NCI-H128 (cell line): ENCODE measurements around the gene GLT1D1.

Source experiments
- DNase-seq: peaks from one replicate; lab custom pipeline; 2025; ENCODE audit not compliant: unreplicated experiment; lab: John Stamatoyannopoulos, UW

Gene GLT1D1

GRCh38 chr12:128911861-128912260 is 58.6 kb downstream of the GLT1D1 start:
- no peak for DNase-seq

DNA sequence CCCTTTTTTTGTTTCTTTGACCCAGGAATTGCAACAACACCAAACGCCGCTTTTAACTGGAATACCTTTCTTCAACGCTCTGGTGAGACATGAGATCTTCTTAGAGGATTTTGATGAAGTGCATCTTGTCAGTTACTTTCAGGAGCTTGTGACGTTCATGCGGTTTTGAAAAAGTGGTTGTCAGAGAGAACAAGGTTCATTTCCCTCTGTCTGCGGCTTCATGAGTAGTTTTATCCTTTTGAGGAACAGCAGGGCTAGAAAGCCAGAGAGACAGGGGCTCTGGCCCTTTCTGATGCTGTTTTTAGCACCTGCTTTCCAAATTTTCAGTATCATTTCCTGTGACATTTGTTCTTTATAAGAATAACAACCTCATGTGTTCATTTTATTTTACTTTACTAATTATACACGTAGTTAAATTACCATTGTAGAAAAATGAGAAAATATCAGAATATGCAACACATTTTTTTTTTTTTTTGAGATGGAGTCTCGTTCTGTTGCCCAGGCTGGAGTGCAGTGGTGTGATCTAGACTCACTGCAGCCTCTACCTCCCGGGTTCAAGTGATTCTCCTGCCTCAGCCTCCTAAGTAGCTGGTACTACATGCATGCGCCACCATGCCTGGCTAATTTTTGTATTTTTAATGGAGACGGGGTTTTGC is 61.8 kb downstream of the GLT1D1 start:
- DNase-seq = no peak

GRCh38 chr12:128916425-128916824 is 63.1 kb downstream of the GLT1D1 start:
- DNase-seq = no peak

- DNase-seq = no peak
Measured at GRCh38 chr12:128918481-128919260, 65.4 kb downstream of the GLT1D1 start.

DNA sequence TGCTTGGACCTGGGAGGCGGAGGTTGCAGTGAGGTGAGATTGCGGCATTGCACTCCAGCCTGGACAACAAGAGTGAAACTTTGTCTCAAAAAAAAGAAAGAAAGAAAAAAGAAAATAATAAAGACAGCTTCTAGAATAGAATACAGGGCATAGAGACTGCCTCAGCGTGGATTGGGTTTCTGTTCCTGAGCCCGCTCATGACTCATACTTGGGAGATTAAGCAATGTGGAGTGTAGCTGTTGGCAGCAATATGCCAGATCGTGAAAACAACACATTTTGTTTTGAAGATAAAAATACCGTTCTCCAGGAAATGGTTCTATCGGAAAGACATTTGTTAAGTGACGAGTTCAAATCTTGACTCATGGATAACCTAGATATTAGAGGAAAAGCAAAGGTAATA is 67.2 kb downstream of the GLT1D1 start:
- no peak for DNase-seq

GRCh38 chr12:128928361-128928760 is 75.1 kb downstream of the GLT1D1 start:
- DNase-seq = no peak

- DNase-seq = no peak
Measured at GRCh38 chr12:128929057-128929456, 75.8 kb downstream of the GLT1D1 start.

GRCh38 chr12:128930606-128931005 is 77.3 kb downstream of the GLT1D1 start:
- peak; percentile 64 for DNase-seq

- no peak for DNase-seq
Measured at GRCh38 chr12:128932521-128932920, 79.2 kb downstream of the GLT1D1 start.

DNA sequence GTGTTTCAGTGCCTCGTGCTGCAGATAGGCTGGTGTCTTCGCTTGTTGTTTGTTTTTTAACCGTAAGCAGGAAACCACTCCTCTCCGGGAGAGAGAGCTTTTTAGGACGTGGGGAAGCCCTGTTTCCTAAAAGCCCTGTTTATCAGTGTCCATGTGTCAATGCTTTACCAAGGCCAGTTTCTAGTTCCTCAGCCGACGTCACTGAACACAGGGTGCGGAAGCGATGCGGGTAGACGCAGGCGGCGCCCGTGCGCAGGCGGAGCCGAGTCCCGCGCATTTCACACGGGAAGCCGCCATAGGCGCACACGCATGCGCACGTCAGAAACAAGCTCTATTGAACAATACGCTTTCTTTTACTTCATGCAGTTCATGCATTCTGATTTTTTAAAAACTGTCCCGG is 79.8 kb downstream of the GLT1D1 start:
- DNase-seq = no peak

DNA sequence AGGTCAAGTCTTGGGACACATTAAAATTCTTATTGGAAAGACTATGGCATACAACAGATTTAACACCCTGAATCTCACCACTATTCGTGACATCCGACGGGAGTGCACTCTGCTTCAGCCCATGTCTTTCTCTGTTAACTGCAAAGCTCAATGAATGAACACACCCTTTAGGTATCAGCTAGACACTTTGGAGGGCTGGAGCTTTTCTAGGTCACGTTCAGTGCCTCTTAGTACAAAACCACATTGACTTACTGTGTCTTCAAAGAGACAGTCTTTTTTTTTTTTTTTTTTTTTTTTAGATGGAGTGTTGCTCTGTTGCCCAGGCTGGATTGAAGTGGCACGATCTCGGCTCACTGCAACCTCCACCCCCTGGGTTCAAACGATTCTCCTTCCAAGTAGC is 80.6 kb downstream of the GLT1D1 start:
- no peak for DNase-seq

- no peak for DNase-seq
Measured at GRCh38 chr12:128938886-128939285, 85.6 kb downstream of the GLT1D1 start.

DNA sequence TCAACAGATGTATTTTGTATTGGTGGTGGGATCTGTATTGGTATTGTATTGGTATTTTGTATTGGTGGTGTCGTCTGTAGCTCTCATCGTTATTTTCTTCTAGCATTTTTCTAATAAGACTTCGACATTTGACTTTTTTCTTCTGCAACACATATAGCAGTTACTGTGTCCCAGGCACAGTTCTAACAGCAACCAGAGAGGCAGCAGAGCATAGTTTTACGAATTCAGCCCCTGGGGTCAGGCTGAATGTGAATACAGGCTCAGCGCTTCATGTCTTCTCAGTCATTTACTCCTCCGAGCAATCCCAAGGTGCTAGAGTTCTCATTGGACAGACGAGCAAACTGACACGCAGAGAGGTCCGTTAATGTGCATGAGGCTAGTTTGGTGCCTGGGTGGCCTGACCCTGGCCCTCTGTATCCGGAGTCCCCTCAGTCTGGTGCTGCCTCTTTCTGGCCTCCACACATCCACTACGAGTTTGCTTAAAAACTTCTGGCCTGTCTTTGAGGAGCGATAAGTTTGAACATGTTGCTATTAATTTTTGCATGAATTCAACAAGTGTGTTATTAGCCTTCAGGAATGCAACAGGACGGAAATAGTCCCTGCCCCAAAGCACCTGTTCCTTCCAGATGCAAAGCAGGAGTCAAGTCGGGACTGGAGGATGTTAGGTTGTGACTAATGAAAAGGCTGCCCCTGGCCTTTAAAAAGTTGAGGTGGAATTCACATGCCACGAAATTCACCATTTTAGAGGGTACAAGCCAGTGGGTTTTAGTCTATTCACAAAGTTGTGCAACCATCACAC is 87.0 kb downstream of the GLT1D1 start:
- DNase-seq = no peak

- no peak for DNase-seq
Measured at GRCh38 chr12:128940974-128941373, 87.7 kb downstream of the GLT1D1 start.

- peak; percentile 43 for DNase-seq
Measured at GRCh38 chr12:128942960-128943477, 89.7 kb downstream of the GLT1D1 start.

GRCh38 chr12:128944956-128945355 is 91.7 kb downstream of the GLT1D1 start:
- DNase-seq = no peak

DNA sequence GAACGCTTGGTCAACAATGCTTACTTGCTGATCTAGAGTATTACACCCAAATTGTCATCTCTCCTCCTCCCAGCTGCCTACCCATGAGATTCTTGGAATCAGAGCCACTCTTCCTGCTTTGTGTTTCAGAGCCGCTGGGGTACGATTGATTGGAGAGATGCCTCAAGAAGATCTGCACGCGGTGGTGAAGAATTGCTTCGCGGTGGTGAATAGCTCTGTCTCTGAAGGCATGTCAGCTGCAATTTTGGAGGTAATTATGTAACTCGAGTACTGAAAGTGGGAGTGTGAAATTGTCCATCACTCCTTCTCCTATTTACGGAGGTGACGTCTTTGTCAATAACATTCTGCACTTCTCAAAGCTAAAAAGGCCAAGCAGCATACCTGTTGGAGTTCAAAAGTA is 93.9 kb downstream of the GLT1D1 start:
- DNase-seq = no peak

DNA sequence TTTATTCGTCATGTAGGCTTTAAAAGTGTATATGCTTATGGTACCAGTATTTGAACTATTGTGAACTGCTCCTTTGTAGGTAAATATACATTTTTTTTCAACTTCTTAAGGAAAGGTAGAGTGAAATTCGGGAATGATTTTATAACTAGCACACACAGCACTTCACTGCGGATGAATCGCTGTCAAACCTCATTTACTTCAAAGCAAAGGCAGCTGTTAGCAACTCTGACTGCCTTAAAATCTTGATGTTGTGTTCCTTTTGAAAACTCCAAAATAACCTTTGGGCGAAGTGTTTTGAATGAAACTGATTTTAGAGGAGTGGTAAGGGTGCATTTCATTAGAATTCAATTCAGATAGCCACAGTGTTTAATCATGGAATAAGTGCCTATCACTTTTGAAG is 95.8 kb downstream of the GLT1D1 start:
- DNase-seq = no peak

GRCh38 chr12:128951448-128951847 is 98.2 kb downstream of the GLT1D1 start:
- no peak for DNase-seq

DNA sequence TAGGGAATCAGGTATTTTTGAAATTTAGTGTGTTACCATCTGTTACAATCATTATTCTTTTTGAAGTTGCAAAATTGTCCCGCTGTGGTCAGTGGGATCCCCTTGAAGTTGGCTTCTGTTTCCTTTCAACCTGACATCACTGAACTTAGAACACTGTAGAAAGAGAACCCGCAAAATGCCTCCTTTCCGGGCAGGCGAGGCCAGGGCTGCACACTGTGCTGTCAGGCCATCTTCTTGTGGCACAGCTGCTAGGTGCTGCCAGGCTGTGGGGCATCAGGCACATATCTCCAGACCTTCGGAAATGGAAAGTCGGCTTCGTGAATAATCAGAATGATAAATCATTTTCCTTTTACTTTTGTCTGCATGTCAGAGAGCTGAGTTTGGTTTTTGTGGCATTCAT is 103.5 kb downstream of the GLT1D1 start:
- DNase-seq = no peak

DNA sequence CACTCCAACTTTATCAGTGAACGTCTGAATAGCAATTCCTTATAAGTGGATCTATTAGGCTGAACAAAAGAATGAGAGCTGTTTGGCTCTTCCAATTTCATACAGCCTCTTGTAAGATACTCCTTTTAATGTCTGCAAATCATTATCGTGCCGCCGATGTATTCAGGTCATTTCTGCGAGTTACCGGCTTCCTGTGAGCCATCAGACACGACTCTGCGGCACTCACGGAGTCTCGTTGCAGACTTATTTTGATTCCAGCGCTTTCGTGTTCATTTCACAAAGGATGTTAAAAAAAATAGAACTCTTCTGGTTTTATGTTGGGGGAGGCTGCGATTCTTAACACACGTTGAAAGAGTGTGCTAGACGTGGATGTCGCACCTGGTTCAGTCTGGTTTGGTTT is 106.6 kb downstream of the GLT1D1 start:
- peak; percentile 75 for DNase-seq
